Endodermal cell (in vitro differentiated cells): ENCODE results near the gene THSD7A. TPM values are rescaled to one million over a fixed set of nuclear protein-coding genes. Genes with fewer than 3 reads are reported as not detected.

Experiments used
- DNase-seq: peaks from one replicate; pipeline ENCODE4 v3.0.0-alpha.2; 2017
- H3K27ac ChIP-seq: 2 replicates; pipeline ENCODE4 v1.5.1; 2013; ENCODE audit warnings: mild to moderate bottlenecking, low read depth, low read length, moderate library complexity
- H3K27me3 ChIP-seq: 2 replicates; pipeline ENCODE4 v1.6.1; 2013; ENCODE audit warnings: mild to moderate bottlenecking, low read length, moderate library complexity; ENCODE audit not compliant: insufficient read depth, control insufficient read depth, poor library complexity, severe bottlenecking
- H3K36me3 ChIP-seq: 2 replicates; pipeline ENCODE4 v1.7.0; 2013; ENCODE audit warnings: mild to moderate bottlenecking, low read length, moderate library complexity; ENCODE audit not compliant: control insufficient read depth, insufficient read depth
- H3K4me1 ChIP-seq: one replicate; pipeline ENCODE4 v1.7.0; 2013; ENCODE audit warnings: low read length; ENCODE audit not compliant: control insufficient read depth, insufficient read depth
- H3K4me3 ChIP-seq: 2 replicates; pipeline ENCODE4 v1.5.1; 2013; ENCODE audit warnings: mild to moderate bottlenecking, low read length, moderate library complexity
- H3K9ac ChIP-seq: 2 replicates; pipeline ENCODE4 v1.6.1; 2013; ENCODE audit warnings: mild to moderate bottlenecking, low read length, moderate library complexity; ENCODE audit not compliant: poor library complexity, severe bottlenecking; ENCODE audit errors: extremely low read depth
- H3K9me3 ChIP-seq: 2 replicates; pipeline ENCODE4 v1.6.1; 2013; ENCODE audit warnings: mild to moderate bottlenecking, low read length, moderate library complexity; ENCODE audit not compliant: control insufficient read depth
- H3K27ac Mint-ChIP-seq: 2 replicates; pipeline ENCODE4 v1.8.0; 2020; ENCODE audit warnings: mixed read lengths
- H3K27me3 Mint-ChIP-seq: 2 replicates; pipeline ENCODE4 v1.8.0; 2021; ENCODE audit warnings: mild to moderate bottlenecking, mixed read lengths; ENCODE audit not compliant: insufficient read depth
- H3K36me3 Mint-ChIP-seq: 2 replicates; pipeline ENCODE4 v1.8.0; 2020; ENCODE audit warnings: low read depth, mixed read lengths
- H3K4me1 Mint-ChIP-seq: 2 replicates; pipeline ENCODE4 v1.8.0; 2020; ENCODE audit warnings: mixed read lengths
- H3K4me3 Mint-ChIP-seq: 2 replicates; pipeline ENCODE4 v1.8.0; 2020; ENCODE audit warnings: mild to moderate bottlenecking, moderate library complexity, mixed read lengths
- H3K9me3 Mint-ChIP-seq: 2 replicates; pipeline ENCODE4 v1.8.0; 2020; ENCODE audit warnings: mild to moderate bottlenecking, mixed read lengths
- WGBS, 2 experiments: methylation state at CpG; one replicate each; pipeline versions ENCODE4 v1.1.5 to v1.1.7; 2013; ENCODE audit warnings: missing lambda C conversion rate in 2 of 2, mixed read lengths in 1 of 2; ENCODE audit not compliant: insufficient coverage in 1 of 2, insufficient read length in 1 of 2; 5-methylcytosine and 5-hydroxymethylcytosine counted together
- total RNA-seq, 2 donors: library from RNA; stranded (reverse); fragmentation: NEBNext Ultra II Directional in 1 of 2; extraction: Animal tissue kit (Norgen Biotek cat#: 25700) in 1 of 2; gene quantifications; 2 replicates in 1 of 2; 3 replicates in 1 of 2; pipeline ENCODE4 v1.2.1, GENCODE V29; 2021
- TF ChIP-seq, protein P1 (sequence below): fragments of 200-600 bp; sonication (generic); conservative IDR thresholded peaks from 2 replicates; pipeline ENCODE4 v1.5.0; 2021; ENCODE audit warnings: antibody characterized with exemption, mild to moderate bottlenecking

THSD7A gene
- total RNA-seq, 2 donors from 2014 or later, result 0.73 to 1.3 TPM

DNA sequence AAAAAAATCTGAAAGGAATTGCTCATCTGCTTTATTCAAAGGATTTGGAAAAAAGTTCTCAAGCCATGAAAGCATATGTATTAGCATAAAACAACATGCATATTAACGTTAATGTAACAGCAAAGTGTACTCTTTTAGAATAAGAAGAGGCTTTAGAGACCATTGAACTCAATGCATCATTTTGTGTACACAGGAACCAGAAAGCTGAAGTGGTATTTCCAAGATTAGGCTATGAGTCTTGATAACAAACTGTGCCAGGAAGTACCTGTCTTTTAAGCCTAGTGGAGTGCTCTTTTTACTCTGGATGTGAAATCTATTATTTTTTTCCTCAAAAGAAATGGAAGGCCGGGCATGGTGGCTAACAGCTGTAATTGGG is 164.2 kb downstream of the THSD7A start:
- peaks cover 12% of the 10 kb centered on the region for H3K4me1 Mint-ChIP-seq
- Histone ChIP-seq H3K4me3 (no peak overlapping the region), H3K4me1 (no peaks in the 10 kb centered on the region), H3K27ac (no peak overlapping the region), H3K9me3 (no peaks in the 10 kb centered on the region), H3K9ac (no peak overlapping the region), H3K36me3 (no peaks in the 10 kb centered on the region), H3K27me3 (no peaks in the 10 kb centered on the region)
- H3K36me3 Mint-ChIP-seq, result no peaks in the 10 kb centered on the region
- no peak overlapping the region for H3K4me3 Mint-ChIP-seq
- DNase-seq, result no peak
- WGBS, 2 experiments, result 86% methylated on average over 2 of the region's 2 CpGs; no CpG with 5 or more reads in 1 of the 2 experiments
- H3K27ac Mint-ChIP-seq, result no peak overlapping the region
- no peaks in the 10 kb centered on the region for H3K9me3 Mint-ChIP-seq
- H3K27me3 Mint-ChIP-seq, result no peaks in the 10 kb centered on the region
- TF ChIP-seq, protein P1, sequence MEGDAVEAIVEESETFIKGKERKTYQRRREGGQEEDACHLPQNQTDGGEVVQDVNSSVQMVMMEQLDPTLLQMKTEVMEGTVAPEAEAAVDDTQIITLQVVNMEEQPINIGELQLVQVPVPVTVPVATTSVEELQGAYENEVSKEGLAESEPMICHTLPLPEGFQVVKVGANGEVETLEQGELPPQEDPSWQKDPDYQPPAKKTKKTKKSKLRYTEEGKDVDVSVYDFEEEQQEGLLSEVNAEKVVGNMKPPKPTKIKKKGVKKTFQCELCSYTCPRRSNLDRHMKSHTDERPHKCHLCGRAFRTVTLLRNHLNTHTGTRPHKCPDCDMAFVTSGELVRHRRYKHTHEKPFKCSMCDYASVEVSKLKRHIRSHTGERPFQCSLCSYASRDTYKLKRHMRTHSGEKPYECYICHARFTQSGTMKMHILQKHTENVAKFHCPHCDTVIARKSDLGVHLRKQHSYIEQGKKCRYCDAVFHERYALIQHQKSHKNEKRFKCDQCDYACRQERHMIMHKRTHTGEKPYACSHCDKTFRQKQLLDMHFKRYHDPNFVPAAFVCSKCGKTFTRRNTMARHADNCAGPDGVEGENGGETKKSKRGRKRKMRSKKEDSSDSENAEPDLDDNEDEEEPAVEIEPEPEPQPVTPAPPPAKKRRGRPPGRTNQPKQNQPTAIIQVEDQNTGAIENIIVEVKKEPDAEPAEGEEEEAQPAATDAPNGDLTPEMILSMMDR, result no peak

DNA sequence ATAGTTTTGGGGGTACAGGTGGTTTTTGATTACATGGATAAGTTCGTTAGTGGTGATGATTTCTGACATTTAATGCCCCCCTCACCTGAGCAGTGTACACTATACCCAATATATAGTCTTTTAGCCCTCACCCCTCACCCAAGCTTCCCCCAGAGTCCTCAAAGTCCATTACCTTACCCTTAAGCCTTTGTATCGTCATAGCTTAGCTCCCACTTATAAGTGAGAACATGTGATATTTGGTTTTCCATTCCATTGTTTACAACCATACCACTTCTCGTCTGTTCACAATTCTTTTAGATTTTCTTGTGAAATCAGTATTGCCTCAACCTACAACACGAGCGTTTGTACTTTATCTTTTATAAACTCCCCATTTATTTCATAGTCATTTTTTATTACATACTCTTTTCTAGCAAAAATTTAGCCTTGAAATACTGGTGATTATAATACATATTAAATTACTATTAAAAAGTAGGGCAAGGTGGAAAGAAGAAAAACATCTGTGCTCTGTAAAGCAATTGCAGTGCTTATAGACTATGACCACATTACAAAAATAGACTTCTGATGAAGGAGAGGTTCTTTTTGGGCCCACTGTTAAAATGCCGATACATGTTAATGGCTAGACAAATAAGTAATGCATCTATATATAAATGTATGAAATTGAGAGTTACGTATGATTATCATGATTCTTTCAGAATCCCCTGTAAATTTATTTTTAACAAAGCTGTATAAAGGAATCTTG is 164.8 kb downstream of the THSD7A start:
- H3K36me3 Mint-ChIP-seq, result no peaks in the 10 kb centered on the region

DNA sequence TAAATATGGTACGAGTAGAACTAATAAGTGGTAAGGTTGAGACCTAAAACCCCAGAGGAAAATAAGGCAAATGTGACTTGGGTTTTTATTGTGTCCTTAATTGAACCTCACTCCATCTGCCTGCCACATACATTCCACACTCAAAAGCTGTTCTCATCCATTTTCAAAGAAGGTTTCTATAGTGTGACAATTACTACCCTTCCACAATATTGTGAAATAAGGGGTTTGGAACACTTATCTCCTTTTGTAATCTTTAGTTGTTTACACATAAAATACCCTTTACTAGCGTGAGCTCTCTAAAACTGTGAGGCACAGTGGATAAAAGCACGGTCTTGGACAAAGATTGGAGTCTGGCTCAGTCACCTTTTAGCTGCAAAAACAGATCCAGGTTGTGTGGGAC is 166.6 kb downstream of the THSD7A start:
- TF ChIP-seq, protein P1, result no peak

More for the DNA sequence above, 164.8 kb downstream of the THSD7A start:
- TF ChIP-seq, protein P1, result no peak
- H3K4me1 Mint-ChIP-seq, result peaks cover 12% of the 10 kb centered on the region
- no peak overlapping the region for H3K4me3 Mint-ChIP-seq
- no peak overlapping the region for H3K27ac Mint-ChIP-seq
- Histone ChIP-seq H3K27me3 (no peaks in the 10 kb centered on the region), H3K27ac (no peak overlapping the region), H3K4me3 (no peak overlapping the region), H3K9ac (no peak overlapping the region), H3K9me3 (no peaks in the 10 kb centered on the region), H3K4me1 (no peaks in the 10 kb centered on the region), H3K36me3 (no peaks in the 10 kb centered on the region)
- no peaks in the 10 kb centered on the region for H3K9me3 Mint-ChIP-seq
- WGBS, 2 experiments, result 94 to 100% methylated on average over 2 to 4 of the region's 7 CpGs
- no peaks in the 10 kb centered on the region for H3K27me3 Mint-ChIP-seq
- no peak for DNase-seq

More for the DNA sequence above, 166.6 kb downstream of the THSD7A start:
- no peak overlapping the region for H3K27ac Mint-ChIP-seq
- H3K27me3 Mint-ChIP-seq, result no peaks in the 10 kb centered on the region
- H3K4me3 ChIP-seq, result no peak overlapping the region
- no peak for DNase-seq
- no peaks in the 10 kb centered on the region for H3K4me1 ChIP-seq
- no peaks in the 10 kb centered on the region for H3K27me3 ChIP-seq
- H3K4me1 Mint-ChIP-seq, result peaks cover 12% of the 10 kb centered on the region
- no peaks in the 10 kb centered on the region for H3K36me3 Mint-ChIP-seq
- no peaks in the 10 kb centered on the region for H3K9me3 ChIP-seq
- no peak overlapping the region for H3K9ac ChIP-seq
- H3K4me3 Mint-ChIP-seq, result no peak overlapping the region
- no peaks in the 10 kb centered on the region for H3K9me3 Mint-ChIP-seq
- no peak overlapping the region for H3K27ac ChIP-seq
- 83 to 89% methylated on average over 1 to 3 of the region's 3 CpGs for WGBS, 2 experiments
- no peaks in the 10 kb centered on the region for H3K36me3 ChIP-seq
